HCT116 (cell line): ENCODE results near the gene PAEP. TPM values are rescaled to one million over a fixed set of nuclear protein-coding genes. Genes with fewer than 3 reads are reported as not detected.

Source experiments
- ATAC-seq: fragments of 200-7000 bp; cut with Tn5 transposase; 2 replicates; pipeline ENCODE4 v1.9.1; 2020; ENCODE audit warnings: mild to moderate bottlenecking, moderate library complexity
- BruUV-seq: library from RNA; stranded (reverse); fragments of 400-500 nt; replicated peaks from 2 replicates; lab custom pipeline; 2021; lab: Mats Ljungman, UMichigan
- CTCF ChIA-PET: fragments of 300-600 bp; sonication (Branson Sonifier 250); formaldehyde crosslinking; loops from one replicate; lab custom pipeline; 2021; ENCODE audit warnings: antibody characterized with exemption; lab: Charles Lee
- POLR2A ChIA-PET: fragments of 300-600, 350-600 bp; sonication (Branson Sonifier 250); formaldehyde crosslinking; loops from one replicate; lab custom pipeline; 2021; ENCODE audit warnings: antibody characterized with exemption; lab: Charles Lee
- RAD21 ChIA-PET, 2 experiments: fragments of 300-600 bp; sonication (Branson Sonifier 250); formaldehyde crosslinking; loops; one replicate each; lab custom pipeline; 2023; ENCODE audit warnings: low total read pairs in 2 of 2; ENCODE audit not compliant: uncharacterized antibody in 2 of 2, unreplicated experiment in 2 of 2, low non-redundant PET in 1 of 2; lab: Charles Lee
- DNase-seq: peaks from one replicate; pipeline ENCODE4 v3.0.0-alpha.2; 2010; ENCODE audit warnings: low read depth, low spot score
- H2AFZ ChIP-seq: fragments of 200-600 bp; shearing (Covaris generic), sonication (generic); 2 replicates; pipeline ENCODE4 v1.6.1; 2017; ENCODE audit warnings: low read depth, mixed run types, mixed read lengths, antibody characterized with exemption, low read length; ENCODE audit not compliant: poor library complexity, severe bottlenecking
- H3K27ac ChIP-seq: 2 replicates; pipeline ENCODE4 v1.5.1; 2012; ENCODE audit warnings: low read depth, low read length
- H3K27me3 ChIP-seq: fragments of 200-600 bp; sonication (generic); 2 replicates; pipeline ENCODE4 v1.6.1; 2016; ENCODE audit warnings: mixed run types, low read length, mixed read lengths; ENCODE audit not compliant: insufficient read depth
- H3K36me3 ChIP-seq, 2 experiments: fragments of 200-500 bp in 1 of 2; fragments of 200-600 bp in 1 of 2; sonication (Bioruptor generic) in 1 of 2; sonication (generic) in 1 of 2; 2 replicates each; pipeline versions ENCODE4 v1.5.1 to v1.6.1; 2014 to 2016; ENCODE audit warnings: low read length in 2 of 2, inconsistent platforms in 1 of 2, mixed read lengths in 1 of 2, mixed run types in 1 of 2; ENCODE audit not compliant: insufficient read depth in 2 of 2, control insufficient read depth in 1 of 2
- H3K4me1 ChIP-seq, 2 experiments: fragments of 200-600 bp in 1 of 2; sonication (generic) in 1 of 2; 2 replicates each; pipeline versions ENCODE4 v1.5.1 to v1.6.1; 2012 to 2017; ENCODE audit warnings: low read length in 2 of 2, inconsistent platforms in 1 of 2, mild to moderate bottlenecking in 1 of 2, mixed read lengths in 1 of 2, mixed run types in 1 of 2, moderate library complexity in 1 of 2; ENCODE audit not compliant: insufficient read depth in 2 of 2, control insufficient read depth in 1 of 2
- H3K4me2 ChIP-seq: fragments of 200-600 bp; sonication (generic); 2 replicates; pipeline ENCODE4 v1.6.1; 2017; ENCODE audit warnings: mixed run types, low read length, mixed read lengths
- H3K4me3 ChIP-seq, 2 experiments: fragments of 200-600 bp in 1 of 2; sonication (generic) in 1 of 2; replicated peaks in 1 of 2; 2 replicates each; pipeline ENCODE4 v1.5.1; 2011 to 2016; ENCODE audit warnings: low read length in 2 of 2, control low read depth in 1 of 2, low read depth in 1 of 2, mild to moderate bottlenecking in 1 of 2, mixed read lengths in 1 of 2, mixed run types in 1 of 2
- H3K79me2 ChIP-seq: fragments of 200-600 bp; sonication (generic); 2 replicates; pipeline ENCODE4 v1.6.1; 2017; ENCODE audit warnings: mild to moderate bottlenecking, mixed run types, low read length, moderate library complexity, mixed read lengths; ENCODE audit not compliant: insufficient read depth
- H3K9ac ChIP-seq: fragments of 200-600 bp; sonication (generic); 2 replicates; pipeline ENCODE4 v1.6.1; 2016; ENCODE audit warnings: low read length, mixed read lengths
- H3K9me2 ChIP-seq: fragments of 200-600 bp; sonication (generic), shearing (Covaris generic); 2 replicates; pipeline ENCODE4 v1.6.1; 2017; ENCODE audit warnings: mixed run types, mild to moderate bottlenecking, moderate library complexity; ENCODE audit not compliant: insufficient read depth
- H3K9me3 ChIP-seq, 2 experiments: fragments of 200-500 bp in 1 of 2; fragments of 200-600 bp in 1 of 2; sonication (Bioruptor generic) in 1 of 2; sonication (generic) in 1 of 2; 2 replicates each; pipeline ENCODE4 v1.6.1; 2014 to 2017; ENCODE audit warnings: low read length in 2 of 2, mixed read lengths in 2 of 2, inconsistent platforms in 1 of 2, low read depth in 1 of 2, mild to moderate bottlenecking in 1 of 2, mixed run types in 1 of 2, moderate library complexity in 1 of 2; ENCODE audit not compliant: control insufficient read depth in 1 of 2, insufficient read depth in 1 of 2
- H4K20me1 ChIP-seq: fragments of 200-600 bp; sonication (generic), shearing (Covaris generic); 2 replicates; pipeline ENCODE4 v1.6.1; 2017; ENCODE audit warnings: mixed run types, mild to moderate bottlenecking, moderate library complexity; ENCODE audit not compliant: insufficient read depth
- CBX3 ChIP-seq: IDR thresholded peaks from 2 replicates; pipeline ENCODE4 v1.6.1; 2012; ENCODE audit warnings: low read depth
- CEBPB ChIP-seq: IDR thresholded peaks from 2 replicates; pipeline ENCODE4 v1.6.1; 2012; ENCODE audit warnings: low read depth
- ELF1 ChIP-seq: IDR thresholded peaks from 2 replicates; pipeline ENCODE4 v1.6.1; 2012; ENCODE audit warnings: low read depth, borderline replicate concordance
- EZH2phosphoT487 ChIP-seq: fragments of 200-600 bp; IDR thresholded peaks from 2 replicates; pipeline ENCODE4 v1.6.1; 2018; ENCODE audit warnings: antibody characterized with exemption, borderline replicate concordance
- FOSL1 ChIP-seq: IDR thresholded peaks from 2 replicates; pipeline ENCODE4 v1.6.1; 2012; ENCODE audit warnings: low read depth
- JUND ChIP-seq: IDR thresholded peaks from 2 replicates; pipeline ENCODE4 v1.6.1; 2012
- POLR2A ChIP-seq: IDR thresholded peaks from 2 replicates; pipeline ENCODE4 v1.7.0; 2011; ENCODE audit warnings: borderline replicate concordance; ENCODE audit not compliant: insufficient read depth, insufficient read length; ENCODE audit errors: extremely low read depth
- RAD21 ChIP-seq: IDR thresholded peaks from 2 replicates; pipeline ENCODE4 v1.6.1; 2012; ENCODE audit warnings: low read depth, mild to moderate bottlenecking
- SIN3A ChIP-seq: IDR thresholded peaks from 2 replicates; pipeline ENCODE4 v1.6.1; 2012; ENCODE audit warnings: low read depth
- SP1 ChIP-seq: IDR thresholded peaks from 2 replicates; pipeline ENCODE4 v1.6.1; 2012; ENCODE audit warnings: low read depth
- SRF ChIP-seq: IDR thresholded peaks from 2 replicates; pipeline ENCODE4 v1.6.1; 2012; ENCODE audit warnings: low read depth
- TCF7L2 ChIP-seq: IDR thresholded peaks from 2 replicates; pipeline ENCODE4 v1.7.0; 2011; ENCODE audit warnings: borderline replicate concordance, inconsistent platforms; ENCODE audit not compliant: insufficient read depth, insufficient read length; ENCODE audit errors: extremely low read depth
- YY1 ChIP-seq: IDR thresholded peaks from 2 replicates; pipeline ENCODE4 v1.6.1; 2011; ENCODE audit warnings: low read length, low read depth, moderate library complexity, mild to moderate bottlenecking; ENCODE audit not compliant: insufficient replicate concordance; ENCODE audit errors: extremely low read depth
- ZBTB33 ChIP-seq: IDR thresholded peaks from 2 replicates; pipeline ENCODE4 v1.6.1; 2011; ENCODE audit warnings: mild to moderate bottlenecking, low read length, moderate library complexity; ENCODE audit not compliant: insufficient replicate concordance; ENCODE audit errors: extremely low read depth
- intact Hi-C: fragments of 100-400 bp; cut with micrococcal nuclease; formaldehyde crosslinking; loops from 2 replicates; pipeline ENCODE4 v1.10.0; 2022
- total RNA-seq: library from RNA; stranded (reverse); gene quantifications from one replicate; pipeline ENCODE4 v1.2.1, GENCODE V29; 2021; ENCODE audit not compliant: unreplicated experiment
- TF ChIP-seq, protein P1 (sequence below): IDR thresholded peaks from 2 replicates; pipeline ENCODE4 v1.6.1; 2012; ENCODE audit warnings: low read depth
- TF ChIP-seq, protein P2 (sequence below): IDR thresholded peaks from 2 replicates; pipeline ENCODE4 v1.6.1; 2012

The PAEP gene
- total RNA-seq, 1 experiment from 2014 or later = not detected

GRCh38 chr9:135568026-135568425, 6.5 kb downstream of the PAEP start:
- Histone ChIP-seq H3K9ac (no peak overlapping the region), H3K79me2 (no peaks in the 10 kb centered on the region), H3K4me3 (no peak overlapping the region), H3K9me3 (peaks cover 7% of the 10 kb centered on the region in 2 experiments; a peak in 2 of 4 replicates), H3K4me1 (no peaks in the 10 kb centered on the region), H3K27me3 (peaks cover 35% of the 10 kb centered on the region), H4K20me1 (no peaks in the 10 kb centered on the region), H3K4me2 (no peak overlapping the region), H2AFZ (no peak overlapping the region), H3K9me2 (no peaks in the 10 kb centered on the region), H3K27ac (no peak overlapping the region), H3K36me3 (no peaks in the 10 kb centered on the region)
- RAD21 ChIA-PET = no interaction called here
- POLR2A ChIA-PET = no interaction called here
- TF ChIP-seq ZBTB33 = no peak
- TF ChIP-seq TCF7L2 = no peak
- TF ChIP-seq SRF = no peak
- TF ChIP-seq FOSL1 = no peak
- no peak for TF ChIP-seq CBX3
- no peak for TF ChIP-seq POLR2A
- no peak for TF ChIP-seq SIN3A
- TF ChIP-seq ELF1 = no peak
- TF ChIP-seq, protein P1, sequence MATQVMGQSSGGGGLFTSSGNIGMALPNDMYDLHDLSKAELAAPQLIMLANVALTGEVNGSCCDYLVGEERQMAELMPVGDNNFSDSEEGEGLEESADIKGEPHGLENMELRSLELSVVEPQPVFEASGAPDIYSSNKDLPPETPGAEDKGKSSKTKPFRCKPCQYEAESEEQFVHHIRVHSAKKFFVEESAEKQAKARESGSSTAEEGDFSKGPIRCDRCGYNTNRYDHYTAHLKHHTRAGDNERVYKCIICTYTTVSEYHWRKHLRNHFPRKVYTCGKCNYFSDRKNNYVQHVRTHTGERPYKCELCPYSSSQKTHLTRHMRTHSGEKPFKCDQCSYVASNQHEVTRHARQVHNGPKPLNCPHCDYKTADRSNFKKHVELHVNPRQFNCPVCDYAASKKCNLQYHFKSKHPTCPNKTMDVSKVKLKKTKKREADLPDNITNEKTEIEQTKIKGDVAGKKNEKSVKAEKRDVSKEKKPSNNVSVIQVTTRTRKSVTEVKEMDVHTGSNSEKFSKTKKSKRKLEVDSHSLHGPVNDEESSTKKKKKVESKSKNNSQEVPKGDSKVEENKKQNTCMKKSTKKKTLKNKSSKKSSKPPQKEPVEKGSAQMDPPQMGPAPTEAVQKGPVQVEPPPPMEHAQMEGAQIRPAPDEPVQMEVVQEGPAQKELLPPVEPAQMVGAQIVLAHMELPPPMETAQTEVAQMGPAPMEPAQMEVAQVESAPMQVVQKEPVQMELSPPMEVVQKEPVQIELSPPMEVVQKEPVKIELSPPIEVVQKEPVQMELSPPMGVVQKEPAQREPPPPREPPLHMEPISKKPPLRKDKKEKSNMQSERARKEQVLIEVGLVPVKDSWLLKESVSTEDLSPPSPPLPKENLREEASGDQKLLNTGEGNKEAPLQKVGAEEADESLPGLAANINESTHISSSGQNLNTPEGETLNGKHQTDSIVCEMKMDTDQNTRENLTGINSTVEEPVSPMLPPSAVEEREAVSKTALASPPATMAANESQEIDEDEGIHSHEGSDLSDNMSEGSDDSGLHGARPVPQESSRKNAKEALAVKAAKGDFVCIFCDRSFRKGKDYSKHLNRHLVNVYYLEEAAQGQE = no peak
- no peak for TF ChIP-seq JUND
- no peak for TF ChIP-seq CEBPB
- TF ChIP-seq, protein P2, sequence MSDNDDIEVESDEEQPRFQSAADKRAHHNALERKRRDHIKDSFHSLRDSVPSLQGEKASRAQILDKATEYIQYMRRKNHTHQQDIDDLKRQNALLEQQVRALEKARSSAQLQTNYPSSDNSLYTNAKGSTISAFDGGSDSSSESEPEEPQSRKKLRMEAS = no peak
- TF ChIP-seq YY1 = no peak
- no peak for TF ChIP-seq SP1
- TF ChIP-seq RAD21 = no peak
- TF ChIP-seq EZH2phosphoT487 = no peak
- intact Hi-C loops = no loop called here
- BruUV-seq = no TSS peak
- CTCF ChIA-PET = no interaction called here
- ATAC-seq (no peak), DNase-seq (no peak)
